ENCODE data around the gene FXYD1. TPM values are rescaled to one million over a fixed set of nuclear protein-coding genes. Genes with fewer than 3 reads are reported as not detected.

Gene FXYD1
- polyA plus RNA-seq, 1 of the 3 experiments (the other 2 are of a cell fraction): 0.12 TPM

DNA sequence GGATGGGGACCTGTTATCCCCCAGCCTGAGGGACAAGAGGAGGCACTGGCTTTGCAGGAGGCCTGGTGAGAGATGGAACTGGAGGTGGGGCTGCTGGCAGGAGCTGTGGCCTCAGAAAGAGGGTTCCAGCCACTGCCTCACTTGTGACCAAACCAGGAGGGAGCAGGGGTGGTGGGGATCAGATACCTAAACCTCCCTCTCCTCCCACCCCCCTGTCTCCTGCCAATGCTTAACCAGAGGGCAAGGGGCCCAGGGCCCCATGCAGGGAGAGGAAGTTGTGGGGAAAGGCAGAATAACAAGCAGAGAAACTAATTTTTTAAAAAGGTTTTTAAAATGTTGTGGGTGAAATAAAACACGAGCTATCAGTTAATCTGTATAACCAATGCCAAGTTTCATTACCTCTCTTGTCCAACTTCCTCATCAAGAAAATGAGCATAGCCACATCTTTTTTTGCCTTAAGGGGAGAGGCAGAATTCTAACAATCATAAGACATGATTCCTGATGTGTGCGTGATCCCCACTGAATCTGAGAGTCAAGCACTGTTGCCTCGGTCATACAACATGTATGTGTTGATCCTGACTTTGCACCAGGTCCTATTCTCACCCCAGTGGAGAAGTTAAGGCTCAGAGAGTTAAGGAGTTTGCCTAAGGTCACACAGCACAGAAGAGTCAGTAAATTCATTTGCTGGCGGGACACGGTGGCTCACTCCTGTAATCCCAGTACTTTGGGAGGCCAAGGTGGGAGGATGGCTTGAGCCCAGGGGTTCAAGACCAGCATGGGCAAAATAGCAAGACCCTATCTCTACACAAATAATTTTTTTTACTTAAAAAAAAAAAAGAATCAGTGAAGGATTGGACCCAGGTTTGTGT, 28.9 kb downstream of the FXYD1 start:
- Histone ChIP-seq H3K36me3 (replicated peaks in 1 of 2; ENCODE audit: control insufficient read depth in 1 of 2, insufficient read depth in 2 of 2, low read length in 1 of 2) (peaks cover 8 to 52% of the 10 kb centered on the region in 2 experiments), H3K27me3 (ENCODE audit: insufficient read depth) (no peaks in the 10 kb centered on the region), H3K27ac (ENCODE audit: low read depth in 2 of 2, low read length in 1 of 2) (no peak overlapping the region), H3K9ac (no peak overlapping the region), H4K20me1 (ENCODE audit: insufficient read depth) (no peaks in the 10 kb centered on the region), H3K4me2 (no peak overlapping the region), H3F3A (replicated peaks; ENCODE audit: insufficient read depth) (peaks cover 4% of the 10 kb centered on the region), H3K9me2 (no peaks in the 10 kb centered on the region), H2AFZ (ENCODE audit: low read depth) (no peak overlapping the region), H3K79me2 (ENCODE audit: insufficient read depth) (no peaks in the 10 kb centered on the region), H3K9me3 (no peaks in the 10 kb centered on the region), H3K4me3 (ENCODE audit: low read depth in 2 of 2, low read length in 1 of 2) (no peak overlapping the region), H3K4me1 (ENCODE audit: control insufficient read depth in 1 of 2, insufficient read depth in 2 of 2, low read depth in 1 of 2, low read length in 1 of 2) (no peaks in the 10 kb centered on the region; a peak in 1 of 4 replicates)
- TF ChIP-seq TCF12 (IDR thresholded peaks at IDR 0.05): no peak
- TF ChIP-seq REST (IDR thresholded peaks at IDR 0.05; ENCODE audit: low read depth, low read length): no peak
- no peak for TF ChIP-seq GATA2 (CRISPR knock-in tag; IDR thresholded peaks at IDR 0.05)
- TF ChIP-seq, protein P1, sequence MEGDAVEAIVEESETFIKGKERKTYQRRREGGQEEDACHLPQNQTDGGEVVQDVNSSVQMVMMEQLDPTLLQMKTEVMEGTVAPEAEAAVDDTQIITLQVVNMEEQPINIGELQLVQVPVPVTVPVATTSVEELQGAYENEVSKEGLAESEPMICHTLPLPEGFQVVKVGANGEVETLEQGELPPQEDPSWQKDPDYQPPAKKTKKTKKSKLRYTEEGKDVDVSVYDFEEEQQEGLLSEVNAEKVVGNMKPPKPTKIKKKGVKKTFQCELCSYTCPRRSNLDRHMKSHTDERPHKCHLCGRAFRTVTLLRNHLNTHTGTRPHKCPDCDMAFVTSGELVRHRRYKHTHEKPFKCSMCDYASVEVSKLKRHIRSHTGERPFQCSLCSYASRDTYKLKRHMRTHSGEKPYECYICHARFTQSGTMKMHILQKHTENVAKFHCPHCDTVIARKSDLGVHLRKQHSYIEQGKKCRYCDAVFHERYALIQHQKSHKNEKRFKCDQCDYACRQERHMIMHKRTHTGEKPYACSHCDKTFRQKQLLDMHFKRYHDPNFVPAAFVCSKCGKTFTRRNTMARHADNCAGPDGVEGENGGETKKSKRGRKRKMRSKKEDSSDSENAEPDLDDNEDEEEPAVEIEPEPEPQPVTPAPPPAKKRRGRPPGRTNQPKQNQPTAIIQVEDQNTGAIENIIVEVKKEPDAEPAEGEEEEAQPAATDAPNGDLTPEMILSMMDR (IDR thresholded peaks at IDR 0.05): no peak
- DNase-seq: no peak
- CTCF ChIA-PET: interaction anchor here (1.3 to 1.6 kb wide), 4 partner anchors 10 to 25 kb away, joined by 3 to 4 read pairs (median 4); no protein-coding TSS in a partner anchor
- POLR2A ChIA-PET: no interaction called here
- 75% methylated on average over 5 of the region's 5 CpGs for whole genome bisulfite sequencing (ENCODE audit: low lambda C conversion rate)

- no peak for DNase-seq
- 45% methylated on average over 3 of the region's 3 CpGs for WGBS (ENCODE audit: low lambda C conversion rate)
- CTCF ChIA-PET: interaction anchor here (1.3 kb wide), 1 partner anchor 12 kb away, joined by 4 read pairs; no protein-coding TSS in a partner anchor
These were observed 29.6 kb downstream of the FXYD1 start for GRCh38 chr19:35168196-35168595.

More at GRCh38 chr19:35168196-35168595, 29.6 kb downstream of the FXYD1 start:
- Histone ChIP-seq H3K9me2 (no peaks in the 10 kb centered on the region), H3K9me3 (no peaks in the 10 kb centered on the region), H2AFZ (ENCODE audit: low read depth) (no peak overlapping the region), H3K4me3 (ENCODE audit: low read depth in 2 of 2, low read length in 1 of 2) (no peak overlapping the region), H3K27ac (ENCODE audit: low read depth in 2 of 2, low read length in 1 of 2) (no peak overlapping the region), H3K36me3 (replicated peaks in 1 of 2; ENCODE audit: control insufficient read depth in 1 of 2, insufficient read depth in 2 of 2, low read length in 1 of 2) (peaks cover 8 to 45% of the 10 kb centered on the region in 2 experiments), H3K9ac (no peak overlapping the region), H3F3A (replicated peaks; ENCODE audit: insufficient read depth) (peaks cover 4% of the 10 kb centered on the region), H4K20me1 (ENCODE audit: insufficient read depth) (no peaks in the 10 kb centered on the region), H3K79me2 (ENCODE audit: insufficient read depth) (no peaks in the 10 kb centered on the region), H3K4me1 (ENCODE audit: control insufficient read depth in 1 of 2, insufficient read depth in 2 of 2, low read depth in 1 of 2, low read length in 1 of 2) (no peaks in the 10 kb centered on the region; a peak in 1 of 4 replicates), H3K4me2 (no peak overlapping the region), H3K27me3 (ENCODE audit: insufficient read depth) (no peaks in the 10 kb centered on the region)
- TF ChIP-seq, protein P1 (IDR thresholded peaks at IDR 0.05): peak; percentile 10; the same call in 1 of the 2 replicates
- TF ChIP-seq GATA2 (CRISPR knock-in tag; IDR thresholded peaks at IDR 0.05): 0 out of 2 replicates have a peak, but pooled peaks have one; percentile 16
- no peak for TF ChIP-seq EP300 (IDR thresholded peaks at IDR 0.05; ENCODE audit: borderline replicate concordance in 1 of 2, low read depth in 1 of 2, low read length in 1 of 2)
- TF ChIP-seq, protein P2, sequence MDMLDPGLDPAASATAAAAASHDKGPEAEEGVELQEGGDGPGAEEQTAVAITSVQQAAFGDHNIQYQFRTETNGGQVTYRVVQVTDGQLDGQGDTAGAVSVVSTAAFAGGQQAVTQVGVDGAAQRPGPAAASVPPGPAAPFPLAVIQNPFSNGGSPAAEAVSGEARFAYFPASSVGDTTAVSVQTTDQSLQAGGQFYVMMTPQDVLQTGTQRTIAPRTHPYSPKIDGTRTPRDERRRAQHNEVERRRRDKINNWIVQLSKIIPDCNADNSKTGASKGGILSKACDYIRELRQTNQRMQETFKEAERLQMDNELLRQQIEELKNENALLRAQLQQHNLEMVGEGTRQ (IDR thresholded peaks at IDR 0.05; ENCODE audit: borderline replicate concordance, low read depth, low read length): no peak
- POLR2A ChIA-PET: no interaction called here

Data from SK-N-SH (cell line).